Activated CD4-positive, alpha-beta memory T cell treated with anti-CD3 and anti-CD28 coated beads for 36 hours (primary cell): ENCODE data around the gene ADCY5. TPM values are rescaled to one million over a fixed set of nuclear protein-coding genes. Genes with fewer than 3 reads are reported as not detected.
"Not testable (repeated sequence)": the region's sequence is repeated elsewhere in the genome, so short reads cannot be mapped to it uniquely, and the experiment has no call there.

Source experiments
- CTCF ChIA-PET: fragments of 350-600 bp; sonication (Branson Sonifier 250); formaldehyde crosslinking; loops from one replicate; lab custom pipeline; 2021; ENCODE audit warnings: antibody characterized with exemption, inconsistent platforms; lab: Charles Lee
- POLR2A ChIA-PET: fragments of 350-600 bp; sonication (Branson Sonifier 250); formaldehyde crosslinking; loops from one replicate; lab custom pipeline; 2021; ENCODE audit warnings: antibody characterized with exemption; lab: Charles Lee
- DNase-seq: peaks from one replicate; pipeline ENCODE4 v3.0.0-alpha.2; 2020
- H3K27ac Mint-ChIP-seq: one replicate; pipeline ENCODE4 v1.8.0; 2021; ENCODE audit warnings: mixed read lengths
- H3K27me3 Mint-ChIP-seq: one replicate; pipeline ENCODE4 v1.8.0; 2021; ENCODE audit warnings: mixed read lengths
- H3K36me3 Mint-ChIP-seq: one replicate; pipeline ENCODE4 v1.8.0; 2021; ENCODE audit warnings: mixed read lengths
- H3K4me1 Mint-ChIP-seq: one replicate; pipeline ENCODE4 v1.8.0; 2021; ENCODE audit warnings: low read depth, mixed read lengths
- H3K4me3 Mint-ChIP-seq: one replicate; pipeline ENCODE4 v1.8.0; 2021; ENCODE audit warnings: mild to moderate bottlenecking, mixed read lengths
- H3K9me3 Mint-ChIP-seq: one replicate; pipeline ENCODE4 v1.8.0; 2021; ENCODE audit warnings: mixed read lengths
- intact Hi-C: fragments of 100-400 bp; cut with micrococcal nuclease; formaldehyde crosslinking; loops from one replicate; pipeline ENCODE4 v1.15.1; 2023
- total RNA-seq, 2 experiments: library from RNA; stranded (reverse); gene quantifications; one replicate each; pipeline ENCODE4 v1.2.3, GENCODE V29; 2021

ADCY5 gene
- total RNA-seq, 2 experiments from 2014 or later = not detected

DNA sequence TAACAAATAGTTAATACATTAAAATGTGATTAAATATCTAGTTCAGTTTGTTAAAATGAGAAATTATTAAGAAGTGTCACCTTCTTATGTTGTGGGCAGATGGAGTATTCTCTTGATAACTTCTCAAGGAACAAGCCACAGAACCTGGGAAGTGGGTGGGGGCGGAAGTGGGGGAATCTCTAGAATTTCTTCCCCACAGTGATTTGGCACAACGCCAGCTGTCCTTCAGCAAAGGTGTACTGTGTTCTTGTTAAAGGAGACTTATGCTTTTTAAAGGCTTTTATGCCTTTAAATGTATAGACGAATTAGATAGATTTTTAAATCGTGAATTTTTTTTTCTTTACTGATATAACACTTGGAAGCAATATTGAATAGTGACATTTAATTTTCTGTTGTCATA, 204.8 kb downstream of the ADCY5 start:
- intact Hi-C loops = no loop called here
- H3K4me1 Mint-ChIP-seq = peaks cover 13% of the 10 kb centered on the region
- H3K9me3 Mint-ChIP-seq = no peaks in the 10 kb centered on the region
- H3K27ac Mint-ChIP-seq = no peak overlapping the region
- ChIA-PET CTCF (no interaction called here), POLR2A (no interaction called here)
- peak; percentile 14 for DNase-seq
- no peak overlapping the region for H3K4me3 Mint-ChIP-seq
- peaks cover 39% of the 10 kb centered on the region for H3K36me3 Mint-ChIP-seq
- H3K27me3 Mint-ChIP-seq = no peaks in the 10 kb centered on the region

DNA sequence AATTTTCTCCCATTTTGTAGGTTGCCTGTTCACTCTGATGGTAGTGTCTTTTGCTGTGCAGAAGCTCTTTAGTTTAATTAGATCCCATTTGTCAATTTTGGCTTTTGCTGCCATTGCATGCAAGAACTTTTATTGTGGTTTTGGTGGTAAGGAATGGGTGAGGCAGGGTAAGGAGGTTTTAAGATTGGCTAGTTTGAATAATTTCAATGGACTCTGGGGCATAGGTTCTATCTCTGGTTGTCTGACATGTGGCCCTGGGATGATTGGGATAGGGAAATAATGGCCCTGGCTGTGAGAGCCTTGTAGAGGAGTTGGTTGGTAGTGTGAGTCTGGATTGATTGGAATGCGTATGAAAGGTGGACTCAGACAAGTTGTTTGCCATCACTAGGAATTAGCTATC, 209.1 kb downstream of the ADCY5 start:
- ChIA-PET POLR2A (no interaction called here), CTCF (no interaction called here)
- no peak for DNase-seq
- intact Hi-C loops = no loop called here
- Mint-ChIP-seq H3K27me3 (no peaks in the 10 kb centered on the region), H3K36me3 (peaks cover 27% of the 10 kb centered on the region), H3K4me1 (peaks cover 17% of the 10 kb centered on the region), H3K9me3 (no peaks in the 10 kb centered on the region), H3K27ac (no peak overlapping the region), H3K4me3 (no peak overlapping the region)

DNA sequence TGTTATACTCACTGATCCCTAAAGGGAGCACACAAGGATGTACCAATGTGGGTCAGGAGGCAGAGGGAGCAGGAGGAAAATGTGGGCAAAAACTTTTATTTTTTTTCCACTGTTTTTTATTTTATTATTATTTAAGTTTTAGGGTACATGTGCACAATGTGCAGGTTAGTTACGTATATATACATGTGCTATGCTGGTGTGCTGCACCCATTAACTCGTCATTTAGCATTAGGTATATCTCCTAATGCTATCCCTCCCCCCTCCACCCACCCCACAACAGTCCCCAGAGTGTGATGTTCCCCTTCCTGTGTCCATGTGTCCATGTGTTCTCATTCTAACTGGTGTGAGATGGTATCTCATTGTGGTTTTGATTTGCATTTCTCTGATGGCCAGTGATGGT, 209.7 kb downstream of the ADCY5 start:
- H3K9me3 Mint-ChIP-seq, intact Hi-C loops, H3K27me3 Mint-ChIP-seq, DNase-seq, CTCF ChIA-PET, H3K27ac Mint-ChIP-seq, H3K4me3 Mint-ChIP-seq, POLR2A ChIA-PET: not testable (repeated sequence)
- Mint-ChIP-seq H3K36me3 (peaks cover 28% of the 10 kb centered on the region), H3K4me1 (peaks cover 17% of the 10 kb centered on the region)

DNA sequence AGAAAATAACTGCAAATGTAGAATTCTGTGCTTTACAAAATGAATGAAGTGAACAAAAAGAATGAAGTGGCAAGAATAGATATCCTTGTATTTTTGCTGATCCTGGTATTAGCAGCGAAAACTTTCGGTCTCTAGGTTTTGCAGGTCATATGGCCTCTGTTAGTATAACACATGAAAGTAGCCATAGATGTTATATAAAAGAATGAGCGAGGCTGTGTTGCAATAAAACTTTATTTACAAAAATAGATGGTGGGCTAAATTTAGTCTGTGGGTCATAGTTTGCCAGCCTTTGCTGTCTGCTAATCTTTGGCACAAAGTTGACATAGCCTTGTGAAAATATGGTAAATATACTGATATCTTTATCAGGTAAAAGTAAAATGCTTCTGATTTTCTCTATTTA, 212.0 kb downstream of the ADCY5 start:
- H3K27me3 Mint-ChIP-seq = no peaks in the 10 kb centered on the region
- peaks cover 31% of the 10 kb centered on the region for H3K36me3 Mint-ChIP-seq
- ChIA-PET POLR2A (no interaction called here), CTCF (no interaction called here)
- no peaks in the 10 kb centered on the region for H3K9me3 Mint-ChIP-seq
- DNase-seq = no peak
- intact Hi-C loops = no loop called here
- H3K4me3 Mint-ChIP-seq = no peak overlapping the region
- H3K27ac Mint-ChIP-seq = no peak overlapping the region
- peaks cover 8% of the 10 kb centered on the region for H3K4me1 Mint-ChIP-seq

Other genes with a start within 250 kb of the ADCY5 start
- 10 to 100 TPM; 19.6 to 21.5 TPM for gene SEC22A, start 247.1 kb downstream of the ADCY5 start, total RNA-seq
- gene HACD2, start 136.0 kb upstream of the ADCY5 start, total RNA-seq = 10 to 100 TPM; 27.0 to 27.9 TPM